DMS79 (cell line): ENCODE measurements around the gene SYTL2.
"Not testable (repeated sequence)": the region's sequence is repeated elsewhere in the genome, so short reads cannot be mapped to it uniquely, and the experiment has no call there.

Experiments
- DNase-seq: peaks from one replicate; lab custom pipeline; 2025; lab: John Stamatoyannopoulos, UW

The SYTL2 gene, protein sequence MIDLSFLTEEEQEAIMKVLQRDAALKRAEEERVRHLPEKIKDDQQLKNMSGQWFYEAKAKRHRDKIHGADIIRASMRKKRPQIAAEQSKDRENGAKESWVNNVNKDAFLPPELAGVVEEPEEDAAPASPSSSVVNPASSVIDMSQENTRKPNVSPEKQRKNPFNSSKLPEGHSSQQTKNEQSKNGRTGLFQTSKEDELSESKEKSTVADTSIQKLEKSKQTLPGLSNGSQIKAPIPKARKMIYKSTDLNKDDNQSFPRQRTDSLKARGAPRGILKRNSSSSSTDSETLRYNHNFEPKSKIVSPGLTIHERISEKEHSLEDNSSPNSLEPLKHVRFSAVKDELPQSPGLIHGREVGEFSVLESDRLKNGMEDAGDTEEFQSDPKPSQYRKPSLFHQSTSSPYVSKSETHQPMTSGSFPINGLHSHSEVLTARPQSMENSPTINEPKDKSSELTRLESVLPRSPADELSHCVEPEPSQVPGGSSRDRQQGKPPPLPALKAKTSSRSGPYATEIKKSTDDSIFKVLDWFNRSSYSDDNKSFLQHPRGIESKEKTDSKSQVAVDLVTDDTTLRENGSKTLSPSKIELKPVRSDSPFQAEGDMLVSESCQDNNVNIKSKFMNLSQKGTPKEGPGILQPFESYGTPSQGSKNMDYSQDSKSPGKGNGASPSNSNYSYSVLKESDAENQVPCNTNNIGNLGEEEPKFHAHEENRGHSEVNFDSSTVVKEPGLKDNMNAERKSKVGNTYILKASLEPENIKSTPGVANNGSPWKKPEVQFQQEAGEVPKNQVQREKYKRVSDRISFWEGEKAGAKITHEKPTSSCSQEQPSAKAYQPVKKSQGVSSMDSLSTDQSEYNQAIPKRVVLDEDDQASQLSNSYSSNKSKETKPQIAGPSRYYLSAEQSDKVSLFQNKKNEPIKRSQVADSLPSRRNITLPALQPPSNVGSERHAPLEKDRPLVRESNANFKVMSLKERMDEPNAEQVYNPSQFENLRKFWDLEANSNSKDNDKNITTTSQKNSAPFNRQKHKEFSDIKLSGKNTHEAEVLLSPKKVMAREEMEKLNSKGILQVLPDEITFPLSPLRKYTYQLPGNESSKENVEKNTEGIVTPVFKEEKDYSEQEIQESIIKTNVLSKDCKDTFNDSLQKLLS (N-terminal part only)

DNA sequence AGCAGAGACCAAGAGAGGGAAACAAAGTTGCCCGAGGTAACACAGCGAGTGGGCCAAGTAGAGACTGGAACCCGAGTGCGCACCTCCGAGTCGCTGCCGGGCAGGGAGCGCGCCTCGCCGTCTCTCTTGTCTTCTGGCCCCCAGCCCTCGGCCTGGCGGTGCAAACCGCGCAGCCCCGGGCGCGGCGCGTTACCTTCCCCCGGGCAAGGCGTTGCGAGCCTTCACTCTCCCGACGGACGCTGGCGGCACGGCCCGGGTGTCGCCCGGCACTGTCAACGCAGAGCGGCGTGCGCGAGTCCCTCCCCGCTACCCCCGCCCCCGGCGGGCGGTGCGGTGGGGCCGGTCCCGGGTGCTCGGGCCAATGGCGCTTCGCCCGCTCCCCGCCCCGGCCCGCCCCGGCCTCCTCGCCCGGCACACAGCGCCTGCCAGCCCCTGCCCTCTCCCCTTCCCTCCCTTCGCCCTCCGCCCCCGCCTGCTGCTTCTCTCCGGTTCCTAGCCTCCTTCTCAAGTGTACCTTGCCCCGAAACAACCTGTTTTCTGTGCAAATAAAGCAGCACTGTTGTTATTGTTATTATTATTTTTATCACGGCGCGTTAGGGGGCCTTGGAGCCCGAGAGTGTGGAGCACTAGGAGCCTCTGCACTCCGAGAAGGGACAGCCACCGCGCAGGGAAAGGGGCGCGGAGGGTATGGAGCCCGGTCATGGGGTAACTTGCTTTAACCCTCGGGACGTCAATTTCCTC lies at the start of gene SYTL2:
SYTL2 (minus strand) TSS at position 271 of the 741 bp plus-strand sequence. CDS start 53,416 bp downstream, outside the sequence.
- DNase-seq, result peak; percentile 36

GRCh38 chr11:85859541-85859940 lies 48.6 kb upstream of the SYTL2 start:
- DNase-seq, result not testable (repeated sequence)

DNA sequence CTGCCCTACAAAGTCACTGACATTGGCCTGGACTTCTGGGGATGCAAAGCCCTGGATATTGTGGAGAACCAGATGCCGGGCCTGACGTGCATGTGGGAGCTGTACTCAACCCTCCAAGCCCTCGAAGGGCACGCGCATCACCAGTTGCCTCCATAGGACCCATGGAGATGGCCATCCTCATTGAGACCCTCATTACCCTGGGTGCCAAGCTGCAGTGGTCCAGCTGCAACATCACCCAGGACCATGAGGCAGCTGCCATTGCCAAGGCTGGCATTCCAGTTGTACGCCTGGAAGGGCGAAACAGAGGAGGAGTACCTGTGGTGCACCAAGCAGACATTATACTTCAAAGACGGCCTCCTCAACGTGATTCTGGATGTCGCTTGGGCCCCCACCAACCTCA lies 46.2 kb upstream of the SYTL2 start:
- DNase-seq, result no peak

GRCh38 chr11:85855341-85855656 lies 44.4 kb upstream of the SYTL2 start, which contains the start of gene CCDC83:
TSS of gene CCDC83 (plus strand) at chr11:85855383. CDS start at chr11:85865124, 9,741 bp downstream.
- DNase-seq, result no peak

DNA sequence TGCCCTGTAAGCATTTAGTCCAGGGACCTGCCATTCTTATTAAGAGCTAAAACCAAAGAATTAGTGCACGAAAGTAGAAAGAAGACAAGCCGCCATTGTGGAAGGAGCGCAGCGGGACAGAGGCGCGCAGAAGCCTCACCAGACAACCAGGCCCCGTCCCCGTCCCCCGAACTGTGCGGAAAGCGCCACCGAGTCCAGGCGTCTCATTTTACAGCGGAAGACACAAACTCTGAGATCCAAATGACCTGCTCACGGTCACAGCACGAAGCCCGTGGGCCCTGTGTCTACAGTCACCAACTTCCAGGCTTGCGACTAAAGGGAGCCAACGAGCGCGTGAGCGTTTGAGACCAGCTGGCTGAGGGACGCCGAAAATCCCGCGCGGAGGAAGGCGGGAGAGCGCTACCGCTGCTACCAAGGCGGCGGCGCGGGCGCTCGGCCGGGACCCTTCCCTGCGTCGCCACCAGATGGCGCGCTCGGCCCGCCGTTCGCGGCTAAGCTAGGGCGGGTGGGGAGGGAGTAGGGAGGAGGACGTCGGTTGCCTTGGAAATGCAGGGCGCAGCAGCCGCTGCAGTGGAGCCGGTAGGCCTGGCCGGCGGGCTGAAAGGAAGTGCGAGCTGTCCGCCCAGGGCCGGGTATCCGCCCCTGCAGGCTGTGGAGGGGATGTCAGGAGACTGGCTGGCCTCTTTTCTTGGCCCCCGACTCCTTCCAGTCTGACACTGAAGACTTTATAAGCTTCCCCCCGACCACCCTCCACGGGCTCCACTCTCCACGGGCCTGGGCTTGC lies 43.8 kb upstream of the SYTL2 start:
- peak; percentile 96 for DNase-seq

DNA sequence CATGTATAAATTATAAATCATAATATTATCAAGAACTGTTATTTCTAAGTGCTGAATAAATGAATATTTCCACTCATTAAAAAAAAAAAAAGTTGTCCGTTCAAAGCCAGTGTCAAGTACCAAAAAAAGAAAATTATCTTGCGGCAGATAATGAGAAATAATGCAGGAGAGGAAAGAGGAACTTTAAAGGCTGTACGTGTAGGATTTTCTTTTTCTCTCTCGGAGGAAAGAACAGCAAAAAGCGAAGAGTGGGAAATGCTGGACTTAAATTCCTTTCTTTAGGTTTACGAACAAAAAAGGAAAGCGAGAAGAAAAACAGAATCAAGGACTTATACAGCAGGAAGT lies 43.2 kb upstream of the SYTL2 start:
- no peak for DNase-seq

DNA sequence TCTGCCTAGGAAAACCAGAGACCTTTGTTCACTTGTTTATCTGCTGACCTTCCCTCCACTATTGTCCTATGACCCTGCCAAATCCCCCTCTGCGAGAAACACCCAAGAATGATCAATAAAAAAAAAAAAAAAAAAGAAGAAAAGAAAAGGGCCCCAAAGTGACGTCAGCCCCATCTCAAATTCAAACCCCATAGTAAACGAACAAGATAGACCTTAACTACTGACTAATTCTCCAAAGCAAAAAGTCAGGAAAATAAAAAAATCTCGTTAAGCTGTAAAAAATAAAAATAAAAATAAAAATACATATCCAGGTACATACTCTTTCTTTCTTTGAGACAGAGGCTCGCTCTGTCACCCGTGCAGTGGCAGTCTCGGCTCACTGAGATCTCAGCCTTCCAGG lies 42.6 kb upstream of the SYTL2 start:
- DNase-seq, result not testable (repeated sequence)

GRCh38 chr11:85852754-85853153 lies 41.8 kb upstream of the SYTL2 start:
- not testable (repeated sequence) for DNase-seq

- DNase-seq, result no peak
These were observed 37.6 kb upstream of the SYTL2 start for GRCh38 chr11:85848556-85848955.

GRCh38 chr11:85848006-85848405 lies 37.1 kb upstream of the SYTL2 start:
- DNase-seq, result no peak

- no peak for DNase-seq
These were observed 36.5 kb upstream of the SYTL2 start for GRCh38 chr11:85847436-85847835.

GRCh38 chr11:85845124-85845631 lies 34.2 kb upstream of the SYTL2 start:
- no peak for DNase-seq

DNA sequence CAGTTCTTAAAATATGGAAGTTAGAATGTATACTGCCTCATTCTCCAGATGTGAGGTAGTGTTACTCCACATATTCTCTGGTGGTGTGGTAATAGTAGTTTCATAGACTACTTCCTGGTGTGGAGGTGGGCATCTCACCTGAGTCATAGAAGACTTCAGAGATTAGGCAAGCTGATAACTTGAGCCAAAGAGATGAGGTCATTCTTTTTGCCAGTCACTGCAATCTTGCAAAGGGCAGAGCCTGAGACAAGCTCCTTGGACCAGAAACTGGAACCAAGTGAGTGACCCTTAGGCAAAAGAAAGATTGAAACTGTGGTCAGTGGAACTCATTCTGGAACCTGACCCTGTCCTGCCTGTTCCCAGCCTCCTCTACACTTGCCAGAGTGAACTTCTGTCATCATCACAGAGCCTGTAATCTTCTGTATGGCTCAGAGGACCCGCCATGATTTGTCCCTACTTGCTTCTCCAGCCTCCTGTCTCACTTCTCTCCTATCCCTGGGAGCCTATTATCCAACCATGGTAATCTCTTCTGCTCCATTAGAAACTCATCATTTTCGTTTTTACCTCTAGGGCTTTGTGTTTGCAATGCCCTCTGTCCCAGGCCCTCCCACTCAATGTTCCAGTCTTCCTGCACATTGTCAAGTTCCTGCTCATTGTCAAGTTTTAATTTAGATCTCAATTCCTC lies 33.6 kb upstream of the SYTL2 start:
- no peak for DNase-seq

GRCh38 chr11:85843929-85844328 lies 33.0 kb upstream of the SYTL2 start:
- no peak for DNase-seq

- not testable (repeated sequence) for DNase-seq
These were observed 30.0 kb upstream of the SYTL2 start for GRCh38 chr11:85840932-85841331.

- DNase-seq, result no peak
These were observed 24.8 kb upstream of the SYTL2 start for GRCh38 chr11:85835729-85836128.

GRCh38 chr11:85835263-85835662 lies 24.3 kb upstream of the SYTL2 start:
- no peak for DNase-seq

- DNase-seq, result no peak
These were observed 20.1 kb upstream of the SYTL2 start for GRCh38 chr11:85831050-85831449.

DNA sequence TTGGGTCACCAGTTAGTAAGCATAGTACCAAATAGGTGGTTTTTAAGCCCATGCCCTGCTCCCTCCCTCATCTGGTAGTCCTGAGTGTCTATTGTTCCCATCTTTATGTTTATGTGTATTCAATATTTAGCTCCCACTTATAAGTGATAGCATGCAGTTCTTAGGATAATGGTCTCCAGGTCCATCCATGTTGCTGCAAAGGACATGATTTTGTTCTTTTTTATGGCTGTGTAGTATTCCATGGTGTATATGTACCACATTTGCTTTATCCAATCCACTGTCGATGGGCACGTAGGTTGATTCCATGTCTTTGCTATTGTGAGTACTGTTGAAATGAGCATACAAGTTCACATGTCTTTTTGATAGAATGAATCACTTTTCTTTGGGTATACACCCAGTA lies 18.2 kb upstream of the SYTL2 start:
- no peak for DNase-seq

GRCh38 chr11:85828640-85828978 lies 17.7 kb upstream of the SYTL2 start:
- no peak for DNase-seq
